ENCODE measurements around the gene ODF2L. TPM values are rescaled to one million over a fixed set of nuclear protein-coding genes. Genes with fewer than 3 reads are reported as not detected.

Gene ODF2L
- total and polyA plus RNA-seq, 2 of the 13 experiments (the other 11 are each of a cell fraction or from before 2014, with no cell fraction given), result 0.07 TPM; not detected in 1

DNA sequence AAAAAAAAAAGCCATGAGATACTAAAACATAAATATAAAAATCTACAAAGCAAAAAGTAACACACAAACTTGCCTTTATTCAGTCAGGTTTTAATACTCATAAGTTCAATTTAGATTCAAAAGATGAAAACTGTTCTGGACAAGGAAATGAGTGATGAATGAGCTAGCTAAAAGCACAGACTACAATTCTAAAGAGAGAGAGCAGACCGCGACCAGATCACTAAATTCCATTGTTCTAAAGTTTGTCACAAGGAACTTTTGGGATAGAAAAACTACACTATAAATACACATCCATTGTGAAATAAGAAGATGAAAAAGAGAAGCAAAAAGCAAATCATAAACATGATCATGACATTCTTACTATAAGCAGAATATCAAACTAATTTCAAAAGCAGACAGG is 1.7 kb downstream of the ODF2L start (continued):
- TF ChIP-seq, protein P1, sequence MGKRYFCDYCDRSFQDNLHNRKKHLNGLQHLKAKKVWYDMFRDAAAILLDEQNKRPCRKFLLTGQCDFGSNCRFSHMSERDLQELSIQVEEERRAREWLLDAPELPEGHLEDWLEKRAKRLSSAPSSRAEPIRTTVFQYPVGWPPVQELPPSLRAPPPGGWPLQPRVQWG (CRISPR knock-in tag; IDR thresholded peaks at IDR 0.05; ENCODE audit: borderline replicate concordance, low read depth), result no peak

GRCh38 chr1:86389307-86389706 is 6.8 kb downstream of the ODF2L start:
- FAIRE-seq, result no peak
- intact Hi-C loops (cut with micrococcal nuclease; ENCODE audit: unreplicated experiment), result no loop called here
- TF ChIP-seq ISX (CRISPR knock-in tag; conservative IDR thresholded peaks at IDR 0.05) (no peak), ELF1 (CRISPR knock-in tag; IDR thresholded peaks at IDR 0.05) (no peak), PAF1 (CRISPR knock-in tag; IDR thresholded peaks at IDR 0.05) (no peak), CBX2 (IDR thresholded peaks at IDR 0.05; ENCODE audit: low read depth, low read length) (no peak), CBX2 (CRISPR knock-in tag; IDR thresholded peaks at IDR 0.05; ENCODE audit: low read depth) (no peak), GABPA (IDR thresholded peaks at IDR 0.05; ENCODE audit: low read depth, low read length) (no peak), GABPA (CRISPR knock-in tag; IDR thresholded peaks at IDR 0.05; ENCODE audit: low read depth) (no peak), BHLHE40 (IDR thresholded peaks at IDR 0.05; ENCODE audit: low read length) (no peak), ZBTB40 (IDR thresholded peaks at IDR 0.05) (no peak), ZBTB40 (CRISPR knock-in tag; IDR thresholded peaks at IDR 0.05) (no peak), ZNF629 (CRISPR knock-in tag; conservative IDR thresholded peaks at IDR 0.05) (no peak), ADNP (CRISPR knock-in tag; IDR thresholded peaks at IDR 0.05) (no peak), MYC (CRISPR knock-in tag; IDR thresholded peaks at IDR 0.05; ENCODE audit: borderline replicate concordance) (no peak), SETDB1 (CRISPR knock-in tag; IDR thresholded peaks at IDR 0.05; ENCODE audit: borderline replicate concordance) (no peak), ZNF816 (CRISPR knock-in tag; IDR thresholded peaks at IDR 0.05; ENCODE audit: borderline replicate concordance) (no peak)

More at GRCh38 chr1:86389307-86389706, 6.8 kb downstream of the ODF2L start:
- H3K4me3 ChIP-seq (replicated peaks in 1 of 3; ENCODE audit: insufficient read depth in 1 of 3, low read depth in 2 of 3, low read length in 3 of 3), result no peak overlapping the region
- no peak overlapping the region for H3K9ac ChIP-seq (ENCODE audit: insufficient read depth, low read depth, low read length)
- ChIA-PET CTCF (ENCODE audit: low intra/inter-chr PET ratio, low total read pairs) (no interaction called here), POLR2A (no interaction called here)
- no peaks in the 10 kb centered on the region for H3K27me3 ChIP-seq (ENCODE audit: control insufficient read depth in 1 of 2, insufficient read depth in 2 of 2, low read length in 2 of 2)
- H2AFZ ChIP-seq (ENCODE audit: low read length), result no peak overlapping the region
- no peak overlapping the region for H3K27ac ChIP-seq (ENCODE audit: extremely low read length, insufficient read depth, low read length)
- no peaks in the 10 kb centered on the region for H3K79me2 ChIP-seq (ENCODE audit: insufficient read depth, low read length)
- DNase-seq (ENCODE audit: low spot score) (no peak), ATAC-seq (no peak)
- no peaks in the 10 kb centered on the region for H4K20me1 ChIP-seq (ENCODE audit: insufficient read depth, low read length)
- no TSS peak for BruUV-seq (replicated peaks)
- in situ Hi-C loops (cut with HindIII; ENCODE audit: extremely low pct_ligation_motif_present, low pct_unique_long_range_greater_than_20kb), result loop anchor here (10.0 kb wide), 1 partner anchor 115 kb away; no protein-coding TSS in a partner anchor
- H3K4me1 ChIP-seq (ENCODE audit: insufficient read depth, low read length), result no peaks in the 10 kb centered on the region
- H3K36me3 ChIP-seq (replicated peaks in 1 of 2; ENCODE audit: control insufficient read depth in 1 of 2, insufficient read depth in 2 of 2, low read length in 2 of 2), result no peaks in the 10 kb centered on the region
- H3K9me3 ChIP-seq (ENCODE audit: low read length), result no peaks in the 10 kb centered on the region
- no peak overlapping the region for H3K4me2 ChIP-seq (ENCODE audit: low read depth, low read length)

Data from HepG2 (cell line).